Ascending aorta (tissue), 2 donors: ENCODE results near the gene CBX7. TPM values are rescaled to one million over a fixed set of nuclear protein-coding genes. Genes with fewer than 3 reads are reported as not detected.

ENCODE experiments used
- DNase-seq, 2 donors: peaks; one replicate each; pipeline ENCODE4 v3.0.0-alpha.2; 2019; ENCODE audit warnings: low spot score in 2 of 2
- H3K27ac ChIP-seq, 2 donors: fragments of 200-600 bp; sonication (generic); one replicate each; pipeline ENCODE4 v1.5.1; 2016 to 2017; ENCODE audit warnings: mild to moderate bottlenecking in 1 of 2
- H3K27me3 ChIP-seq: fragments of 200-600 bp; sonication (generic); one replicate; pipeline ENCODE4 v1.5.1; 2017
- H3K36me3 ChIP-seq, 2 donors: fragments of 200-600 bp; sonication (generic); one replicate each; pipeline ENCODE4 v1.5.1; 2016
- H3K4me1 ChIP-seq, 2 donors: fragments of 200-600 bp; sonication (generic); one replicate each; pipeline ENCODE4 v1.5.1; 2016 to 2017; ENCODE audit warnings: mild to moderate bottlenecking in 1 of 2
- H3K4me3 ChIP-seq, 2 donors: fragments of 200-600 bp; sonication (generic); one replicate each; pipeline ENCODE4 v1.5.1; 2016 to 2017; ENCODE audit warnings: mild to moderate bottlenecking in 1 of 2
- H3K9me3 ChIP-seq, 2 donors: fragments of 200-600 bp; sonication (generic); one replicate each; pipeline ENCODE4 v1.5.1; 2016
- intact Hi-C: fragments of 100-400 bp; cut with DNase I; formaldehyde crosslinking; loops from one replicate; pipeline ENCODE4 v1.15.1; 2023
- total RNA-seq: library from RNA; depleted of rRNA; stranded (reverse); fragments of >200 nt; gene quantifications from one replicate; pipeline ENCODE4 v1.1.0, GENCODE V29; 2016
- TF ChIP-seq, protein P1 (sequence below), 3 experiments: fragments of 200-600 bp in 2 of 3; fragments of 450-650 bp in 1 of 3; sonication (generic) in 2 of 3; IDR thresholded peaks; one replicate each; pipeline ENCODE4 v1.5.1; 2016 to 2019; ENCODE audit warnings: antibody characterized with exemption in 3 of 3, mild to moderate bottlenecking in 1 of 3, moderate library complexity in 1 of 3

The CBX7 gene
- total RNA-seq, 1 donor from 2014 or later = 261 TPM

DNA sequence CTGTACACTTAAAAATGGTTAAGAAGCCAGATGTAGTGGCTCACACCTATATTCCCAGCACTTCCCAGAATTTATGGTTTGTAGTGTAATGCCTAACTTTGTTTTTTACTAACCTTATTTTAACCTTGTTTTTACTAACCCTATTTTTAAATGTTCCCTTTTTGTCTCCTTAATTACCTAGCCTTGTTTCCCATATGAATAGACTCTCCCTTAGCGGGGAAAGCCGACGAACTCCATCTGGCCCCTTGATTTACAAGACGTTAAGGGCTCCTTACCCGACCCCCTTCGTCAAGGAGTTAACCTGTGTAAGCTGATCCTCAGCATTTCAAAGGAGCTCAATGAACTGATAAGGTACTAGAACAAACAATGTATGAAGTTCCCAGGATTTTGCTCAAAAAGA is 38.4 kb downstream of the CBX7 start:
- intact Hi-C loops = no loop called here
- Histone ChIP-seq H3K4me1 (no peaks in the 10 kb centered on the region), H3K36me3 (no peaks in the 10 kb centered on the region), H3K27ac (no peak overlapping the region), H3K9me3 (no peaks in the 10 kb centered on the region), H3K27me3 (no peaks in the 10 kb centered on the region), H3K4me3 (no peak overlapping the region)
- TF ChIP-seq, protein P1, sequence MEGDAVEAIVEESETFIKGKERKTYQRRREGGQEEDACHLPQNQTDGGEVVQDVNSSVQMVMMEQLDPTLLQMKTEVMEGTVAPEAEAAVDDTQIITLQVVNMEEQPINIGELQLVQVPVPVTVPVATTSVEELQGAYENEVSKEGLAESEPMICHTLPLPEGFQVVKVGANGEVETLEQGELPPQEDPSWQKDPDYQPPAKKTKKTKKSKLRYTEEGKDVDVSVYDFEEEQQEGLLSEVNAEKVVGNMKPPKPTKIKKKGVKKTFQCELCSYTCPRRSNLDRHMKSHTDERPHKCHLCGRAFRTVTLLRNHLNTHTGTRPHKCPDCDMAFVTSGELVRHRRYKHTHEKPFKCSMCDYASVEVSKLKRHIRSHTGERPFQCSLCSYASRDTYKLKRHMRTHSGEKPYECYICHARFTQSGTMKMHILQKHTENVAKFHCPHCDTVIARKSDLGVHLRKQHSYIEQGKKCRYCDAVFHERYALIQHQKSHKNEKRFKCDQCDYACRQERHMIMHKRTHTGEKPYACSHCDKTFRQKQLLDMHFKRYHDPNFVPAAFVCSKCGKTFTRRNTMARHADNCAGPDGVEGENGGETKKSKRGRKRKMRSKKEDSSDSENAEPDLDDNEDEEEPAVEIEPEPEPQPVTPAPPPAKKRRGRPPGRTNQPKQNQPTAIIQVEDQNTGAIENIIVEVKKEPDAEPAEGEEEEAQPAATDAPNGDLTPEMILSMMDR (IDR thresholded peaks at IDR 0.05) = no peak
- DNase-seq = no peak

DNA sequence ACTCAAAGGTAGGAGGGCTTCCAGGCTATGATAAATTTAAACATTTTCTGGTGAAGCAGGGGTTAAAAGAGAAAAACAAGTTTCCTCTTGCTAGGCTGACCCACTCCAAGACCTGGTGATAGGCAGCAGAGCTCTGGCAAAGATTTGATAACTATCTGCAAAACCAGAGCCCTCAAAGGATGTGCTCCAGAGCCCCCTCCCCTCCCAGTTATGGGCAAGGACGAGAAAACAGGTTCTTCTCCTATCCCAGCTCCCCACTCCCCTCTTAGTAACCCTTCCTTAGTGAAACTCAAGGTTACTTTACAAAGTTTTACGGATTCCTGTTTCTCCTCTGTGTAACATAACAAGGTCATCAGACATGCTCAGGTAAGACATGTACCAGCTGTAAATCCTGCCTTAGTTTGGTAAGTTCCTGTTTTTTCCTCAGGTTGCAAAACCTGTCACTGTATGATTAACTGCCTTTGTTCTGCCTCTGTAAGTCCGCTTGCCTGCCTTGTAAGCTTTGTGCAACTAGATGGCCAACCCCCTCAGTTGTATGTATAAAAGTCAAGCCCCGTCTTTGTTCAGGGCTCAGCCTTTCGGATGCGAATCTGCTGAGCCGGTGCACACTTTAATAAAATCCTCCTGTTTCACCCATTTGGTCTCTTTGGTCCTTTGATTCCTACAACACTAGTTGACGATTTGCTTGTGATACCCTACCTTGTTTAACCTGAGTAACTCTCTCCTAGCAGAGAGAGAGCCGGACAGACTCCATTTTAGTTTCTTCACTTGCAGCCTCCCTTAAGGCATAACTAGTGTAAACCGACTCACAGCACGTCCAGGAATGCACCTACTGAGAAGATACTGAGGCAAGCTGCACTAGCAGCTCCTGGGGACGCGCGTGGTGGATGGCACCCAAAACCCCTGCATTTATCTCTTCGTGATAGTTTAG is 41.6 kb downstream of the CBX7 start:
- intact Hi-C loops = no loop called here
- no peaks in the 10 kb centered on the region for H3K36me3 ChIP-seq
- TF ChIP-seq, protein P1 (IDR thresholded peaks at IDR 0.05) = no peak

DNA sequence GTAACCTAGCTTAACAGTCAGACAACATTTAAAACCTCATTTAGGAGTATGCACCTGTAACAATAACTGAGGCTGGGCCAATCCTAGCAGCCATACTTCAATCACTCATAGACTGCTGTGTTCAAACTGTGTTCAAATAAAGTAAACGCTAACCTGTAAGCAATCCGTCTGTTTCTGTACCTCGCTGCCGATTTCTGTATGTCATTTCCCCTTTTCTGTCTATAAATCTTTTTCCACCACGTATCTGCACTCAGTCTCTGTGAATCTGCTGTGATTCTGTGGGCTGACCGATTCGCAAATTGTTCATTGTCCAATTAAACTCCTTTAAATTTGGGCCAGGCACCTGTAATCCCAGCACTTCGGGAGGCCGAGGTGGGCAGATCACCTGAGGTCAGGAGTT is 43.1 kb downstream of the CBX7 start:
- Histone ChIP-seq H3K27ac (no peak overlapping the region), H3K36me3 (no peaks in the 10 kb centered on the region), H3K27me3 (no peaks in the 10 kb centered on the region), H3K4me1 (no peaks in the 10 kb centered on the region), H3K4me3 (no peak overlapping the region), H3K9me3 (no peaks in the 10 kb centered on the region)
- TF ChIP-seq, protein P1 (IDR thresholded peaks at IDR 0.05) = no peak
- intact Hi-C loops = no loop called here
- DNase-seq = no peak

More for the DNA sequence above, 41.6 kb downstream of the CBX7 start:
- Histone ChIP-seq H3K9me3 (no peaks in the 10 kb centered on the region), H3K27me3 (no peaks in the 10 kb centered on the region), H3K4me3 (no peak overlapping the region), H3K27ac (no peak overlapping the region), H3K4me1 (no peaks in the 10 kb centered on the region)
- DNase-seq = no peak

DNA sequence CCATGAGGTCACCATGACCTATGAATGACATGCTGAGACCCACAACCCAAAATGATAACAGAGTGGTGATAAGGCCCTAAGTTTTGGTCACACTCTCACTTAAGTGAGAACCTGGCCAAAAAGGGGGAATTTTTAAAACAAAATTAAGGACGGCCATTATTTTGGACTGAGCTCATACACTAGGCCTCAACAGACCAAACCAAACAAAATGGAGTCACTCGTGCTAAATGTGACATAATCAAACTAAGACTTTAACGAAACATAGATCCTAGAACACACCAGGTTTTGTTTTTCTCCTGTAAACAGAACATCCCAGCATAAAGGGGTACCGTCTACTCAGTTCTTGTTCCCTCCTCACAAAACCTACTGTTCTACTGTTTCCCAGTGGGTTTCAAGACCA is 44.0 kb downstream of the CBX7 start:
- Histone ChIP-seq H3K4me3 (no peak overlapping the region), H3K4me1 (no peaks in the 10 kb centered on the region), H3K36me3 (no peaks in the 10 kb centered on the region), H3K9me3 (no peaks in the 10 kb centered on the region), H3K27me3 (no peaks in the 10 kb centered on the region), H3K27ac (no peak overlapping the region)
- intact Hi-C loops = no loop called here
- TF ChIP-seq, protein P1 (IDR thresholded peaks at IDR 0.05) = no peak
- no peak for DNase-seq

DNA sequence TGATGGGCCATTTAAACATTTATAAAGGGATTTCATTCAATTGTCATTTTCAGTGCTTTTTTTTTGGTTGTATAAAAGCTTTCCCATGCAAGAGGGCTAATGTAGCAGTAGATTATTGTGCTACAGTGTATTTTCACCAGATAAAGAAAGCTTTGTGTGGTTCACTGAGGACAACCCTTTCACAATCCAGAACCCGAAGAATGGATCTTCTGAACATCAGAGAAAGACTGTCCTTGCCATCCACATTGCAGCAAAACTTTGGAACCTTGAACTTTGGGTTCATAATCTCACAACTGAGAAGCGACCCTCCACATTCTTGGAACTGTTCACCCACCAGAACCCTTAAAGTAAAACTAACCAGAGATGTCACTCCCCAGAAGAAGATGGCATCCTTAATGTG is 46.2 kb downstream of the CBX7 start:
- Histone ChIP-seq H3K27ac (no peak overlapping the region), H3K4me3 (no peak overlapping the region), H3K4me1 (no peaks in the 10 kb centered on the region), H3K9me3 (no peaks in the 10 kb centered on the region), H3K27me3 (no peaks in the 10 kb centered on the region), H3K36me3 (no peaks in the 10 kb centered on the region)
- TF ChIP-seq, protein P1 (IDR thresholded peaks at IDR 0.05) = no peak
- no peak for DNase-seq
- intact Hi-C loops = no loop called here
